IPS-18c (cell line): ENCODE data around the gene PDE9A.
"Not testable (repeated sequence)": the region's sequence is repeated elsewhere in the genome, so short reads cannot be mapped to it uniquely, and the experiment has no call there.

ENCODE experiments used
- H3K4me3 ChIP-seq: 2 replicates; pipeline ENCODE4 v1.7.0; 2013; ENCODE audit warnings: low read depth, mild to moderate bottlenecking, low read length, moderate library complexity; ENCODE audit not compliant: insufficient read depth
- H3K9me3 ChIP-seq: one replicate; pipeline ENCODE4 v1.6.1; 2013; ENCODE audit warnings: mild to moderate bottlenecking, low read length, moderate library complexity; ENCODE audit not compliant: control insufficient read depth, insufficient read depth

Gene PDE9A

GRCh38 chr21:42794551-42794950 is 141.1 kb downstream of the PDE9A start:
- H3K9me3 ChIP-seq: no peaks in the 10 kb centered on the region
- H3K4me3 ChIP-seq: no peak overlapping the region

DNA sequence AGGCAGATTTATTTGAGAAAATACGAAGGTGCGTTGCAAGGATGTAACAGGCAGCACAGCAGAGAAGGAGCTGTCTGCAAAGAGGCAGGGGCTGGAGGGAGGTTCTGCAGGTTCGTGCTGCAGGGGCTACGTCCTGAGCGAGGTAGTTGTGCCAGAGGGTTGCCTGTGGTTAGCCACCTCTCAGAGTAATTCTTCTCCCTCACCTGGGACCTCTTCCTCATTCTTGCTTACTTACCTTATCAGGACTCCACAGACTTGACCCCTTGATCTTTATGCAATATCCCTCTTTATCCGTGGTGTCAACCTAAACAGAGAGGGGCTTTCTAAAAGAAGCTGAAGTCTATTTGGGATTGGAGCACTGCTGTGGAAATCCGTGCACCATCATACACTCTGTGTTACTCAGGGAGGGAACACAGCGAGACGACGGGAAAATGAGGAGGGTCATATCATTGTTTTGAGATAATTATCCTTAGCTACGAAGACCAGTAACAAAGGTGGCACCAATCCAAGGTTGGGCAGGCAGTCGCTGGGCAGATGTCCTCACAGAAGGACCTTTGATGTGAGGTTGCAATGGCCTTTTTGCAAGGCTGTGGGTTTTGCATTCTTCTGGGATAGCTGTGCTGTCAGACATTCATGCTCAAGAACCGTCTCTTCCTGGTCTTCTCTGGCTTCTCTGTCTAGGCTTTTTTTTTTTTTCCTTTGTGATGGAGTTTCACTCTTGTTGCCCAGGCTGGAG is 143.1 kb downstream of the PDE9A start:
- no peak overlapping the region; the same call in 1 of the 2 replicates for H3K4me3 ChIP-seq
- no peaks in the 10 kb centered on the region for H3K9me3 ChIP-seq

DNA sequence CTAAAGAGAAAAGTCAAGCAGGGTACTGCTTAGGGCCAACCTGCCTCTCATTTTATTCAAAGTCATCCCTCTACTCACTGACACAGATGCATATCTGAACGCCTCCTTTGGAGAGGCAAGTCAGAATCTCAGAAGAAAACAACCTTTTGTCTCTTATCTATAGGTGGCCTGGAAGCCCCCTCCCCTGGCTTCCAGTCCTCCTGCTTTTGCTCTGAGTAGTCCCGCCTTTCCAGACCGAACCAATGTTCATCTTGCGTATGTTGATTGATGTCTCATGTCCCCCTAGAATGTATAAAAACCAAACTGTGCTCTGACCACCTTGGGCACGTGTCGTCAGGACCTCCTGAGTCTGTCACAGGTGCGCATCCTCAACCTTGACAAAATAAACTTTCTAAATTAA is 144.1 kb downstream of the PDE9A start:
- no peaks in the 10 kb centered on the region for H3K9me3 ChIP-seq
- no peak overlapping the region for H3K4me3 ChIP-seq

DNA sequence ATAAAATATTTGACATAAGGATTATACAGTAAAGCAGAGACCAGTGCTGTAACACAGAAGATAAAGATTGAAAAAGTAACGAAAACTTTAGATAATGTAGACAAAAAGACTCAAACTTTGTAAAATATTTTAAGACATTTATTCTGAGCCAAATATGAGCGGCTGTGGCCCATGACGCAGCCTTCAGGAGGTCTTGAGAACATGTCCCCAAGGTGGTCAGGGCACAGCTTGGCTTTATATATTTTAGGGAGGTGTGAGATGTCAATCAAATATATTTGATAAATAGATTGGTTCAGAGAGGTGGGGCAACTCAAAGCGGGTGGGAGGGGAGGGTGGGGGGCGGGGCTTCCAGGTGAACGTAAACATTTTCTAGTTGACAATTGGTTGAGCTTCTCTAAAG is 144.7 kb downstream of the PDE9A start:
- Histone ChIP-seq H3K4me3 (no peak overlapping the region), H3K9me3 (no peaks in the 10 kb centered on the region)

- no peak overlapping the region for H3K4me3 ChIP-seq
- H3K9me3 ChIP-seq: no peaks in the 10 kb centered on the region
These were observed 146.1 kb downstream of the PDE9A start for GRCh38 chr21:42799516-42799915.

- Histone ChIP-seq H3K4me3 (no peak overlapping the region), H3K9me3 (no peaks in the 10 kb centered on the region)
These were observed 146.5 kb downstream of the PDE9A start for GRCh38 chr21:42799948-42800347.

DNA sequence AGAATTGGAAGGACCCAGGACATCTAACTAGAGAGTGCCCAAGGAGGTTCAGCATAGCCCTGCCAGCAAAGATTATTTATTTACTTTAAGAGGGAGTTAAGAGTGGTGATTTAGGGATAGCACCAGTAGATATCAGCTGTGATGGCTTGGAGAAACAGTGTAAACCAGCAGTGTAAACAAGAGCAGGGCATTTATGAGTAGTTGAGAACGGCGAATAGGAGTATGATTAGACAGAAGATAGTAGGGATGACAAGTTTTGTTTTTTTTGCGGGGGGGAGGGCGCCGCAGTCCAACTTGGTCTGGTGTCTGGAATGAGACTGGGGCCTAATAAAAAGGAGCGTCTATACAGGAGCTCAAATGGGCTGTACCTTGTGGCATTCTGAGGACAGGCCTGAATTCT is 148.2 kb downstream of the PDE9A start:
- H3K9me3 ChIP-seq, H3K4me3 ChIP-seq: not testable (repeated sequence)

- H3K4me3 ChIP-seq: no peak overlapping the region
- H3K9me3 ChIP-seq: no peaks in the 10 kb centered on the region
These were observed 153.2 kb downstream of the PDE9A start for GRCh38 chr21:42806509-42807140.

DNA sequence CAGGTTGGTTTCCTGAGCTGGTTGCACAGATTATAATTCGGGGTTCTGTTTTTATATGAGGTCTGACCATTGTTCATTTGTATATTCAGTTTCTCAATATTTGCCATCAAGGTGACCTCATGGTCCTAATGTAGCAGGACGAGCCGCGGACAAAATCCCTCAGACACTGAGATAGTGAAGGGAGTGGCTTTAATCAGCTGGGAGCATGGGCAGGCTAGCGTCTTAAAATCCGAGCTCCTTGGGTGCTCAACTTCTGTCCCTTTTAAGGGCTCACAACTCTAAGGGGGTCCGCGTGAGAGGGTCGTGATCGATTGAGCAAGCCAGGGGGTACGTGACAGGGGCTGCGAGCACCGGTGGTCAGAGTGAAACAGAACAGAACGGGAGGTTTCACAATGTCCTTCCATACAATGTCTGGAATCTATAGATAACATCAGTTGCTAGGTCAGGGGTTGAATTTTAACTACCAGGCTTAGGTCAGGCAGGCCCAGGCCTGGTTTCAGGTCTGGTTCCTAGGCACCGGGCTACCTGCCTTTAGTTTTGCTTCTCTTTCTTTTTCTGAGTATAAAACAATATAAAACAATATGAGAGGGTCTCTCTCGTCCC is 154.0 kb downstream of the PDE9A start:
- H3K9me3 ChIP-seq, H3K4me3 ChIP-seq: not testable (repeated sequence)

GRCh38 chr21:42807938-42808613 is 154.7 kb downstream of the PDE9A start:
- Histone ChIP-seq H3K9me3 (no peaks in the 10 kb centered on the region), H3K4me3 (no peak overlapping the region)

- Histone ChIP-seq H3K9me3 (no peaks in the 10 kb centered on the region), H3K4me3 (no peak overlapping the region)
These were observed 155.8 kb downstream of the PDE9A start for GRCh38 chr21:42809171-42809570.

DNA sequence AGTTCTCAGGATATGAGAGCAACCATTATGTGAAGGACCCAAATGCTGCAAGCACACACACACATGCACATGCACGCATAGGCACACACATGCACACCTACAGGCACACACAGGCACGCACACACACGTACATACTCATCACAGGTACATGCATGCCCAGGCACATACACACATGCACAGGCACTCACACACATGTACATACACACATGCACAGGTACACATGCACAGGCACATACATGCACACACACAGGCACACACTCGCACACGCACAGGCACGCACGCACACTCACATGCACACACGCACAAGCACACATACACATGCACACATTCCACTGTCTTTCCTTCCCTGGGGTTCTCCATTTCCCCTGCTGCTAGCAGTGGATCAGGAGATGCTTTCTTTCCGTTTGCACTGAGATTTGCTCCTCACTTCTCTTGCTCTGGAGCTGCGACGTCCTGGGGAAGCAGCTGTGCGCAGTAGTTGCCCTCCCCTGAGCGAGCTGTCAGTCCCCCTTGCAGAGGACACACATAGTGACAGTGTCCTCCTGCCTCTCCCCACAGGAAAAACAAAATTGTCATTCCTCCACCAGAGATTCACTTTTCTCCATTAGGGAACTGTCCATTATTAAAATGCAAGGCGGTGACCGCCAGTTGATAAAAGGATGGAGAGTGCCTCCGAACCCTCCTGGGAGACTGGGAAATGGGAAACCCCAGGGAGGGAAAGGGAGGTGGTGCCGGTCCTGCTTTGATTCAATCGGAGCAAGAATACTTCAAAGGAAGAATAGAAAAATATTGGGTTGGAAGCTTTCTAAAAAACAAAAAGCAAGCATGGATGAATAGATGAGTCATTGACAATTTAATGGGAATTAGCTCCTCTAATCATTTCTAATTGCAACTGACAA is 156.4 kb downstream of the PDE9A start:
- Histone ChIP-seq H3K9me3 (no peaks in the 10 kb centered on the region), H3K4me3 (no peak overlapping the region)

- Histone ChIP-seq H3K9me3 (no peaks in the 10 kb centered on the region), H3K4me3 (no peak overlapping the region)
These were observed 158.5 kb downstream of the PDE9A start for GRCh38 chr21:42811960-42812359.

DNA sequence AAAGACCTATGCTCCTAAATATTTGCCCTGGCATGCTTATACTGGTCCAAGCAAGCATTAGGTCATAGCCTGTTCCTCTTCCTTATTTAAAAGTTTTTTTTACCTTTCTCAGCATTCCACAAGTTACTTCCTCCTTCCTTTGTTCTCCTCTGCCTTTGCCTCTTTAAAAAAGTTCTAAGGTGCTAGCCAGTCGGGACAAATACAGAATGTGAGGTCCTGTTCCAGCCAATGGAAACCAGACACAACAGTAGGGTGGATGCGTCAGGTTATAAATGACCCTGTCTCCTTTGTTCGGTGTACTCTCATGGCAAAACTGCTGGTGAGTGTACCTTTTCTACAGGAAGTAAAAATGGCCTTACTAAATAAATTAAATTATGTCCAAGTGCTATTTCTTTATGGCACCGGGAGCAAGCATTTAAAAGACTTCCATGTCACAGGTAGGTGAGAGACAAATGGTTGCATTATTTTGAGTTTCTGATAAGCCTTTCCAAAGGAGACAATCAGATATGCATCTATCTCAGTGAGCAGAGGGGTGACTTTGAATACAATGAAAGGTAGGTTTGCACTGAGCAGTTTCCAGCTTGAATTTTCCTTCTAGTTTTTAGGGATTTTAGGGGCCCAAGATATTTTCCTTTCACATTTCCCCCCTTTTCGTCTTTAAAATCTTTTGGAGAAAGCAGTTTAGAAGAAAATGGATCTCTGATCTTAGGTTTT is 159.3 kb downstream of the PDE9A start:
- H3K9me3 ChIP-seq, H3K4me3 ChIP-seq: not testable (repeated sequence)

DNA sequence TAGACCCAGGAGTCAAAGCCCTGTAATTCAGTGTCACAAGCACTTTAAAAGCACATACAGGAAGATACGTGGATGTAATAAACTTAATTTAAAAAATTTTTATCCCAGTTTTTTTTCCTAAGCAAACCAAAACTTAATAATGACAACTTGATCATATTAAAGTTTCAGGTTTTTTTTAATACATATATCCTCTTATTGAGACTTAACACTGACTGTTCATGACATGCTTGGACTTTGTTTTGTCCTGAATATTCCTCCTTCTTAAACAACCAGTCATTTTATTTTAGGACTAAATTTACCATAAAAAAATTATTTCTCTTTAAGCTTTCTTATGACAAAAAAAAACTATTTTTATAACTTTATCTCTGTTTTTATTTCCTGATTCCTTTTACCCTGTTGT is 161.8 kb downstream of the PDE9A start:
- peaks cover 3% of the 10 kb centered on the region for H3K9me3 ChIP-seq

GRCh38 chr21:42818328-42818749 is 164.9 kb downstream of the PDE9A start:
- peaks cover 3% of the 10 kb centered on the region for H3K9me3 ChIP-seq
- H3K4me3 ChIP-seq: no peak overlapping the region

More for the DNA sequence above, 161.8 kb downstream of the PDE9A start:
- H3K4me3 ChIP-seq: no peak overlapping the region
